IMR-90 (cell line): ENCODE results near the gene GABRR1. TPM values are rescaled to one million over a fixed set of nuclear protein-coding genes. Genes with fewer than 3 reads are reported as not detected.

Source experiments
- ATAC-seq: fragments of 200-7000 bp; cut with Tn5 transposase; 2 replicates; pipeline ENCODE4 v1.9.1; 2020; ENCODE audit warnings: low read depth, mild to moderate bottlenecking, moderate library complexity
- BruUV-seq: library from RNA; stranded (reverse); fragments of 400-500 nt; replicated peaks from 2 replicates; lab custom pipeline; 2021; lab: Mats Ljungman, UMichigan
- CTCF ChIA-PET: fragments of 300-600 bp; formaldehyde crosslinking; extraction: SDS; loops from one replicate; lab custom pipeline; 2021; ENCODE audit warnings: antibody characterized with exemption; lab: Yijun Ruan, JAX
- POLR2A ChIA-PET: fragments of 300-600 bp; sonication (Branson Sonifier 250); formaldehyde crosslinking; loops from one replicate; lab custom pipeline; 2022; ENCODE audit warnings: antibody characterized with exemption; ENCODE audit not compliant: unreplicated experiment; lab: Charles Lee
- DNase-seq: peaks from one replicate; pipeline ENCODE4 v3.0.0; 2013
- H2AFZ ChIP-seq: replicated peaks from 2 replicates; pipeline ENCODE3; 2013; ENCODE audit warnings: low read length, mild to moderate bottlenecking; ENCODE audit not compliant: poor library complexity
- H2AK5ac ChIP-seq: 2 replicates; pipeline ENCODE4 v1.6.1; 2013; ENCODE audit warnings: low read depth, low read length, inconsistent platforms
- H2AK9ac ChIP-seq: replicated peaks from 2 replicates; pipeline ENCODE3; 2013; ENCODE audit warnings: mild to moderate bottlenecking, low read depth, low read length, moderate library complexity; ENCODE audit not compliant: poor library complexity
- H2BK120ac ChIP-seq: 2 replicates; pipeline ENCODE4 v1.6.1; 2013; ENCODE audit warnings: low read depth, low read length, inconsistent platforms
- H2BK15ac ChIP-seq: 3 replicates; pipeline ENCODE4 v1.6.1; 2013; ENCODE audit warnings: low read depth, low read length, inconsistent platforms
- H2BK20ac ChIP-seq: 2 replicates; pipeline ENCODE4 v1.6.1; 2013; ENCODE audit warnings: low read depth, mild to moderate bottlenecking, inconsistent platforms, low read length, moderate library complexity
- H2BK5ac ChIP-seq: 2 replicates; pipeline ENCODE4 v1.6.1; 2013; ENCODE audit warnings: mild to moderate bottlenecking, low read depth, low read length, inconsistent platforms; ENCODE audit not compliant: poor library complexity, severe bottlenecking
- H3K14ac ChIP-seq: replicated peaks from 2 replicates; pipeline ENCODE4 v1.6.1; 2013; ENCODE audit warnings: low read depth, low read length, inconsistent platforms
- H3K18ac ChIP-seq: 2 replicates; pipeline ENCODE4 v1.6.1; 2013; ENCODE audit warnings: low read depth, low read length, control low read depth
- H3K23ac ChIP-seq: 2 replicates; pipeline ENCODE4 v1.6.1; 2013; ENCODE audit warnings: low read depth, low read length, inconsistent platforms
- H3K27ac ChIP-seq: 2 replicates; pipeline ENCODE4 v1.5.1; 2013; ENCODE audit warnings: mild to moderate bottlenecking, control low read depth, low read length; ENCODE audit not compliant: insufficient read depth
- H3K27me3 ChIP-seq: 2 replicates; pipeline ENCODE4 v1.6.1; 2013; ENCODE audit warnings: low read length; ENCODE audit not compliant: control insufficient read depth, insufficient read depth
- H3K36me3 ChIP-seq: 2 replicates; pipeline ENCODE4 v1.6.1; 2013; ENCODE audit warnings: low read length, mixed read lengths; ENCODE audit not compliant: control insufficient read depth, insufficient read depth
- H3K4ac ChIP-seq: 2 replicates; pipeline ENCODE4 v1.6.1; 2013; ENCODE audit warnings: low read depth, low read length, inconsistent platforms
- H3K4me1 ChIP-seq: 2 replicates; pipeline ENCODE4 v1.6.1; 2013; ENCODE audit warnings: low read length, mixed read lengths; ENCODE audit not compliant: control insufficient read depth, insufficient read depth
- H3K4me2 ChIP-seq: 2 replicates; pipeline ENCODE4 v1.6.1; 2013; ENCODE audit warnings: low read depth, mild to moderate bottlenecking, control low read depth, low read length, moderate library complexity
- H3K4me3 ChIP-seq: 2 replicates; pipeline ENCODE4 v1.5.1; 2013; ENCODE audit warnings: low read depth, mild to moderate bottlenecking, control low read depth, low read length, moderate library complexity; ENCODE audit not compliant: insufficient read depth
- H3K56ac ChIP-seq: 2 replicates; pipeline ENCODE4 v1.6.1; 2013; ENCODE audit warnings: low read length, inconsistent platforms; ENCODE audit not compliant: insufficient read depth; ENCODE audit errors: extremely low read depth
- H3K79me1 ChIP-seq, 2 experiments: 2 replicates each; pipeline ENCODE4 v1.6.1; 2013; ENCODE audit warnings: low read length in 2 of 2, inconsistent platforms in 1 of 2, low read depth in 1 of 2
- H3K9ac ChIP-seq: 2 replicates; pipeline ENCODE4 v1.6.1; 2013; ENCODE audit warnings: low read depth, low read length, control low read depth
- H3K9me1 ChIP-seq: 2 replicates; pipeline ENCODE4 v1.6.1; 2013; ENCODE audit warnings: low read length, inconsistent platforms; ENCODE audit not compliant: insufficient read depth
- H3K9me3 ChIP-seq: 2 replicates; pipeline ENCODE4 v1.6.1; 2013; ENCODE audit warnings: low read length; ENCODE audit not compliant: control insufficient read depth, insufficient read depth
- H4K20me1 ChIP-seq: 2 replicates; pipeline ENCODE4 v1.6.1; 2013; ENCODE audit warnings: low read length, inconsistent platforms; ENCODE audit not compliant: insufficient read depth
- H4K5ac ChIP-seq: 2 replicates; pipeline ENCODE4 v1.6.1; 2013; ENCODE audit warnings: mild to moderate bottlenecking, low read depth, low read length, control low read depth
- H4K8ac ChIP-seq, 2 experiments: 2 replicates each; pipeline ENCODE4 v1.6.1; 2013; ENCODE audit warnings: low read depth in 2 of 2, low read length in 2 of 2, control low read depth in 1 of 2, inconsistent platforms in 1 of 2
- H4K91ac ChIP-seq: 2 replicates; pipeline ENCODE4 v1.6.1; 2013; ENCODE audit warnings: low read depth, low read length, inconsistent platforms; ENCODE audit not compliant: insufficient read depth
- BHLHE40 ChIP-seq: fragments of 150-350 bp; IDR thresholded peaks from 2 replicates; pipeline ENCODE4 v1.6.1; 2016; ENCODE audit warnings: mild to moderate bottlenecking, low read depth, low read length
- CEBPB ChIP-seq: IDR thresholded peaks from 2 replicates; pipeline ENCODE4 v1.6.1; 2012; ENCODE audit warnings: low read depth, low read length, improper control_type of control experiment
- CHD1 ChIP-seq: IDR thresholded peaks from 2 replicates; pipeline ENCODE4 v1.6.1; 2012; ENCODE audit warnings: low read depth, low read length, improper control_type of control experiment
- CTCF ChIP-seq: conservative IDR thresholded peaks from 2 replicates; pipeline ENCODE4 v1.5.1; 2012; ENCODE audit warnings: mild to moderate bottlenecking, low read depth, low read length, improper control_type of control experiment
- ELK1 ChIP-seq: fragments of 150-350 bp; IDR thresholded peaks from 2 replicates; pipeline ENCODE4 v1.6.1; 2016; ENCODE audit warnings: low read depth, mild to moderate bottlenecking, low read length, moderate library complexity, borderline replicate concordance
- FOS ChIP-seq: fragments of 150-350 bp; IDR thresholded peaks from 2 replicates; pipeline ENCODE4 v1.6.1; 2016; ENCODE audit warnings: low read depth, low read length
- MAFK ChIP-seq: IDR thresholded peaks from 2 replicates; pipeline ENCODE4 v1.6.1; 2012; ENCODE audit warnings: low read depth, low read length, improper control_type of control experiment
- MAZ ChIP-seq: IDR thresholded peaks from 2 replicates; pipeline ENCODE4 v1.6.1; 2012; ENCODE audit warnings: low read depth, mild to moderate bottlenecking, low read length, improper control_type of control experiment, moderate library complexity, borderline replicate concordance
- MXI1 ChIP-seq: IDR thresholded peaks from 2 replicates; pipeline ENCODE4 v1.6.1; 2012; ENCODE audit warnings: low read depth, mild to moderate bottlenecking, low read length, moderate library complexity, borderline replicate concordance
- NFE2L2 ChIP-seq: fragments of 150-350 bp; IDR thresholded peaks from 2 replicates; pipeline ENCODE4 v1.6.1; 2016; ENCODE audit warnings: low read depth, mild to moderate bottlenecking, low read length
- POLR2A ChIP-seq: IDR thresholded peaks from 2 replicates; pipeline ENCODE4 v1.6.1; 2012; ENCODE audit warnings: mild to moderate bottlenecking, low read depth, low read length
- RAD21 ChIP-seq: IDR thresholded peaks from 2 replicates; pipeline ENCODE4 v1.6.1; 2012; ENCODE audit warnings: low read length, improper control_type of control experiment
- RCOR1 ChIP-seq: IDR thresholded peaks from 2 replicates; pipeline ENCODE4 v1.6.1; 2012; ENCODE audit warnings: mild to moderate bottlenecking, low read length, improper control_type of control experiment; ENCODE audit not compliant: insufficient replicate concordance
- RFX5 ChIP-seq: IDR thresholded peaks from 2 replicates; pipeline ENCODE4 v1.8.0; 2012; ENCODE audit warnings: low read depth, mild to moderate bottlenecking, low read length, moderate library complexity
- SMC3 ChIP-seq: fragments of 150-350 bp; IDR thresholded peaks from 2 replicates; pipeline ENCODE4 v1.6.1; 2016; ENCODE audit warnings: low read depth, mild to moderate bottlenecking, antibody characterized with exemption, low read length, moderate library complexity
- USF2 ChIP-seq: fragments of 150-350 bp; IDR thresholded peaks from 2 replicates; pipeline ENCODE4 v1.6.1; 2017; ENCODE audit warnings: mild to moderate bottlenecking, antibody characterized with exemption, low read length, low read depth
- WGBS, 2 experiments: methylation state at CpG; one replicate each; pipeline versions ENCODE4 v1.1.5 to v1.1.7; 2013; ENCODE audit warnings: missing lambda C conversion rate in 2 of 2; ENCODE audit not compliant: insufficient read length in 1 of 2; ENCODE audit errors: extremely low coverage in 2 of 2; 5-methylcytosine and 5-hydroxymethylcytosine counted together
- dilution Hi-C: fragments of 300-500 bp; cut with HindIII; formaldehyde crosslinking; loops from one replicate; pipeline ENCODE4 v1.14.3; 2018; ENCODE audit warnings: low sequenced_read_pairs; ENCODE audit not compliant: unreplicated experiment
- in situ Hi-C: fragments of 300-500 bp; cut with MboI; formaldehyde crosslinking; loops from 3 replicates; pipeline ENCODE4 v1.14.3; 2019; ENCODE audit warnings: low sequenced_read_pairs, inconsistent platforms, mixed read lengths
- intact Hi-C: fragments of 100-400 bp; cut with micrococcal nuclease; formaldehyde crosslinking; loops from 2 replicates; pipeline ENCODE4 v1.10.0; 2022
- polyA plus RNA-seq, 3 experiments: library from polyadenylated mRNA; depleted of rRNA; stranded (reverse); fragments of >200 nt; gene quantifications; 2 replicates each; pipeline ENCODE4 v1.2.3, GENCODE V29; 2012; ENCODE audit warnings: low replicate concordance in 1 of 3
- total RNA-seq: library from RNA; depleted of rRNA; stranded (reverse); fragments of >200 nt; gene quantifications from 2 replicates; pipeline ENCODE4 v1.2.3, GENCODE V29; 2012

The GABRR1 gene
- total and polyA plus RNA-seq, 2 of the 4 experiments (the other 2 are of a cell fraction): not detected

GRCh38 chr6:89257346-89257745 lies 40.2 kb upstream of the GABRR1 start:
- intact Hi-C loops (no loop called here), in situ Hi-C loops (no loop called here), dilution Hi-C loops (no loop called here)
- no peak overlapping the region for H3K4ac ChIP-seq
- H3K4me2 ChIP-seq: no peak overlapping the region
- H3K9ac ChIP-seq: no peak overlapping the region
- no peak overlapping the region for H4K8ac ChIP-seq
- no peak overlapping the region for H2BK20ac ChIP-seq
- no peak overlapping the region for H4K5ac ChIP-seq
- no peak overlapping the region for H3K4me3 ChIP-seq
- ATAC-seq (no peak), DNase-seq (no peak)
- no peak overlapping the region for H2AFZ ChIP-seq
- peaks cover 5% of the 10 kb centered on the region for H3K27me3 ChIP-seq
- no peaks in the 10 kb centered on the region for H3K36me3 ChIP-seq
- H3K79me1 ChIP-seq: no peaks in the 10 kb centered on the region
- no peak overlapping the region for H2BK15ac ChIP-seq
- H3K9me1 ChIP-seq: no peaks in the 10 kb centered on the region
- no TSS peak for BruUV-seq
- H3K23ac ChIP-seq: no peak overlapping the region
- H4K91ac ChIP-seq: no peak overlapping the region
- no peak overlapping the region for H2BK5ac ChIP-seq
- TF ChIP-seq CTCF (no peak), ELK1 (no peak), RCOR1 (no peak), MAFK (no peak), MAZ (no peak), USF2 (no peak), CHD1 (no peak), RFX5 (no peak), SMC3 (no peak), MXI1 (no peak), POLR2A (no peak), BHLHE40 (no peak), CEBPB (no peak), RAD21 (no peak), NFE2L2 (no peak), FOS (no peak)
- no peak overlapping the region for H2AK5ac ChIP-seq
- ChIA-PET POLR2A (no interaction called here), CTCF (no interaction called here)
- H3K4me1 ChIP-seq: no peaks in the 10 kb centered on the region
- WGBS, 2 experiments: no CpG with 5 or more reads among the region's 6 CpGs
- no peak overlapping the region for H2AK9ac ChIP-seq
- H3K18ac ChIP-seq: no peak overlapping the region
- no peak overlapping the region for H3K14ac ChIP-seq
- no peak overlapping the region for H3K56ac ChIP-seq
- no peaks in the 10 kb centered on the region for H4K20me1 ChIP-seq
- no peak overlapping the region for H3K27ac ChIP-seq
- H3K9me3 ChIP-seq: no peaks in the 10 kb centered on the region
- no peak overlapping the region for H2BK120ac ChIP-seq
